NCI-H82 treated with DMSO at 0.1 percent for 48 hours (cell line): ENCODE results near the gene SAT2.
A peak's percentile ranks its signal among the peaks of the same experiment; 100 is the strongest.
"Not testable (repeated sequence)": the region's sequence is repeated elsewhere in the genome, so short reads cannot be mapped to it uniquely, and the experiment has no call there.

Experiments
- DNase-seq: peaks from one replicate; lab custom pipeline; 2025; ENCODE audit not compliant: unreplicated experiment; lab: John Stamatoyannopoulos, UW

The SAT2 gene

DNA sequence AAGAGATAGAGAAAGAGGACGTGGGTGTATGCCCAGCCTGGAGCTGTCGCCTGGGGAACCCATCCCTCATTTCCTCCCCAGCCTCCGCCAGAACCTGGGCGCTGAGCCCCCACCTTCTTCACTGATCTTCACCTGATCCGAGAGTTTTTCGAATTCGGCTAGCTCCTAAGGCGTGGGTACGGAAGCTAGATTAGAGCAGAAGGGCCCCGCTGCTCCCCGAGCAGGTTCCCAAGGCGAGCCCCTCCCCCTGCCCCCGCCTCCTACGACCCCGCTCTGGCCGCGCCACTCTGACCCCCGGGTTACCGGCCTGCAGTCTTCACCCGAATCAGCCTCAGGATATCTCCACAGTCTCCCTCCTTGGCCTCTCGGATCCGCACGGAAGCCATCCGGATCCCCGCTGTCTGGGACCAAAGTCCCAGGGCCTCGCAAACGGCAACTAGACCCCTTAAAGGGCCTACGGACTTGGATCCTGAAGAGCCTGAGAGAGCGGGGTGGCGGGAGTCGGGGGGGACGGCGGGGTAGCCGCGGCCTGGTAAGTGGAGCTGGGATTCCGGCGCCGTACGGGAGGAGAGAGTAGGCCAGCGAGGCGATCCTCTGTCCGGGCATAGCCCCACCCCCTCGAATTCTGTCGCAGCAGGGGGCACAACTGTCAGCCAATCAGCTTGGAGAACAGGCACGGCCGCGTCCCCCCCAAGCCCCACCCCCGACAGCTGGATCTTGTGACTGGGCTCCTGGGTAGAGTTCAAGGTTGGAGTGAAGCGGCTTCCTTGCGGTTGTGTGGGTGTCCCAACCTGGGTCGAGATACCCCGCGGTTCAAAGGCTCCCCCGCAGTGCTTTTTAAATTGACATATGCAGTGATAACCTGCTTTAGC is at the start of gene SAT2:
SAT2 (minus strand) TSS at position 572 of the 872 bp plus-strand sequence; CDS start at position 386, 186 bp downstream.
- DNase-seq, result peak; percentile 93

DNA sequence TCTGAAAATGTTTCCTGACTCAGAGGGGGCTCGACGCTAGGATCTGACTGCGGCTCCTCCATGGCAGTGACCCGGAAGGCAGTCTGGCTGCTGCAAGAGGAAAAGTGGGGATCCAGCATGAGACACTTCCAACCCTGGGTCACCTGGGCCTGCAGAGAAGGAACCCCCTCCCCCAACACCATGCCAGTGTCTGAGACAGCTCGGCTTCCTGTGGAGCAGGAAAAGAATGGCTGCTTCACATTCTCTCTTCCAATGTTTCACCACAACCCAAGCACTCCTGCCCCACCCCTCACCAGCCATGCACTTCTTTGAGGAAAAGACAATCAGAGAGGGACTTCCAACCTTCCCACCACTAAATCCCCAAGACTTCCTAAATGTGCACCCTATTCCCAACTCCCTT is 48.9 kb upstream of the SAT2 start:
- no peak for DNase-seq

DNA sequence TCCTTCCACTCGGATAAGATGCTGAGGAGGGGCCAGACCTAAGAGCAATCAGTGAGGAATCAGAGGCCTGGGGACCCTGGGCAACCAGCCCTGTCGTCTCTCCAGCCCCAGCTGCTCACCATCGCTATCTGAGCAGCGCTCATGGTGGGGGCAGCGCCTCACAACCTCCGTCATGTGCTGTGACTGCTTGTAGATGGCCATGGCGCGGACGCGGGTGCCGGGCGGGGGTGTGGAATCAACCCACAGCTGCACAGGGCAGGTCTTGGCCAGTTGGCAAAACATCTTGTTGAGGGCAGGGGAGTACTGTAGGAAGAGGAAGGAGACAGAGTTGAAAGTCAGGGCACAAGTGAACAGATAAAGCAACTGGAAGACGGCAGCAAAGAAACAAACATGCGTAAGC is 47.3 kb upstream of the SAT2 start:
- no peak for DNase-seq

DNA sequence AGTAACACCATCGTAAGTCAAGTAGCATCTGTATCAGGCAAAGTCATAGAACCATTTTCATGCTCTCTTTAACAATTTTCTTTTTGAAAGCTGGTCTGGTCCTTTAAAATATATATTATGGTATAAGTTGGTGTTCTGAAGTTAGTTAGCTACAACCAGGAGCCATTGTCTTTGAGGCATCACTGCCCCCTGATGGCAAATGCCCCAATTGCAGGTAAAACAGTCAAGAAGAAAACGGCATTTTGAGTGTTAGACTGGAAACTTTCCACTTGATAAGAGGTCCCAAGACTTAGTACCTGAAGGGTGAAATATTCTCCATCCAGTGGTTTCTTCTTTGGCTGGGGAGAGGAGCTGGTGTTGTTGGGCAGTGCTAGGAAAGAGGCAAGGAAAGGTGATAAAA is 45.6 kb upstream of the SAT2 start:
- DNase-seq, result no peak

DNA sequence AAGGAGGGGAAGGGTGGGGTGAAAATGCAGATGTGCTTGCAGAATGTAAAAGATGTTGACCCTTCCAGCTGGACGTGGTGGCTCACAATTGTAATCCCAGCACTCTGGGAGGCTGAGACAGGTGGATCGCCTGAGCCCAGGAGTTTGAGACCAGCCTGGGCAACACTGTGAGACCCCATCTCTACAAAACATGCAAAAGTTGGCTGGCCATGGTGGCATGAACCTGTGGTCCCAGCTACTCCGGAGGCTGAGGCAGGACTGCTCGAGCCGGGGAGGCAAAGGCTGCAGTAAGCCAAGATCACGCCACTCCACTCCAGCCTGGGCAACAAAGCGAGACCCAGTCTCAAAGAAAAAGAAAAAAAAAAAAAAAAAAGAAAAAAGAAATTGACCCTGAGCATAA is 40.9 kb upstream of the SAT2 start:
- DNase-seq, result no peak

DNA sequence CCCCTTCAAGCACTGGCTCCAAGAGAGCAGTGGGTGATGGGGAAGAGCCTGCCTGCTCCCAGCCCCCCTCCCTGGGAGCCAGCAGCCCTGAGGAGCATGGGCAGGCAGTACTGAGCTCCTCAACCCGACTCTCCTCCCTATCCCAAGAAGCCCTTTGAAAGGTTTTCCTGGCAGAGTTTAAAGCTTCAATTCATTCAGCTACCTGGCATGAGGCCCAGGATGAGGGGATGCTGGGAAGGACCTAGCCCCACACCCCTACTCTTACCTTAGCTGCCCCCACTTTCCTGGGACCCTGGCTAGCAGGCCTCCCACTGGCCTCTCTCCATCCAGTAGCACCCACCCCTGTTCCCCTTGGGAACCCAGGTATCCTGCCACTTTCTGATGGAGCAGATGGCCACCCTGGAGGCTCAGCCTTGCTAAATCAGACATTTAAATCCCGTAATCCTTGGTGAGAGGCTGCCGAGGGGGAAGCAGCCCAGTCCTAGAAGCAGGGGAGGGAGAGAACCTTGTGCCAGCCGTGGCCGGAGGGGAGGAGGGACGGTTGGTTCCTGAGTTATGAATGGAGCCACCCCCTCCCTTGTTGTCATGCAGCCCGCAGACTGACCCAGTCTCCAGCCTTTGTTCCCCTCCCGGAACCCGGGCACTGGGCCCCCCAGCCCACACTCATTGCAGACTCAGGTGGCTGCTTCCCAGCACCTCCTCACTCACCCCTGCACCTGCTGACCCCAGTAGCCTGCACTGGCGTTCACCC is 40.2 kb upstream of the SAT2 start:
- peak; percentile 95 for DNase-seq

DNA sequence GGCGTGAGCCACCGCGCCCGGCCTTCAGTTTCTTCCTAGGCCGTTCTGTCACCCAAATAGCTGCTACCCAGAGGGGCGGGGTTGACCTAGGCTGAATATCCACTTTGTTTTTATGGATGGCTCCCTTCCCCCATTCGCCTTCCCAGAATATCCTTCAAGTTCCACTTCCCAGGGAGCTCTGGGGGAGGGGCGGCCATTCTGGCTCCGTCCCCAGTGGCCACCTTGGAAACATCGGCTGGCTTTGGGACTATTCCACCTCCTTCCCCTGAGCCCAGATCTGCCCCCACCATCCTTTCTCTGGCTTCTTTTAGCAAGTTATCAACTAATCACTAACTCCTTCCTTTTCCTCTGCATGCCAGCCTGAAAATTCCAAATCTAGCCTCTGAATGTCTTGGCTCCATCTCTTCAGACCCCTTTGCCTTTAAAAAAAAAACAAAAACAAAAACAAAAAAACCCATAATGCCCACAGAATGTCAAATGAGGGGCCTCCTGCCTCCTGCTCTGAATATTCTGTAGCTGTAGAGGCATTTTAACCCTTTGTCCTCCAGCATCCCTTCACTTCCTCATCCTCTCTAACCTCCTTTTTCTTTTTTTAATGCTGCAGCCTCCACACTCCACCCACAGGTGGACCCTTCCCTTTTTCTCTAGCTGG is 29.5 kb upstream of the SAT2 start:
- DNase-seq, result peak; percentile 64

DNA sequence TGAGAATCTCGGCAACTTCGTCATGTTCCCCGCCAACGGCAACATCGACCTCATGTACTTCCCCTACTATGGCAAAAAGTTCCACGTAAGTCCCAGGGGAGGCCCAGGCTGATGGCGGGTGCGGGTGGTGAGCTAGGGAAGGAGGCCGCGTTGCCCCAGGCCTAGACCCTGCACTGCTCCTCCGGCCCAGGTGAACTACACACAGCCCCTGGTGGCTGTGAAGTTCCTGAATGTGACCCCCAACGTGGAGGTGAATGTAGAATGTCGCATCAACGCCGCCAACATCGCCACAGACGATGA is 27.9 kb upstream of the SAT2 start:
- no peak for DNase-seq

DNA sequence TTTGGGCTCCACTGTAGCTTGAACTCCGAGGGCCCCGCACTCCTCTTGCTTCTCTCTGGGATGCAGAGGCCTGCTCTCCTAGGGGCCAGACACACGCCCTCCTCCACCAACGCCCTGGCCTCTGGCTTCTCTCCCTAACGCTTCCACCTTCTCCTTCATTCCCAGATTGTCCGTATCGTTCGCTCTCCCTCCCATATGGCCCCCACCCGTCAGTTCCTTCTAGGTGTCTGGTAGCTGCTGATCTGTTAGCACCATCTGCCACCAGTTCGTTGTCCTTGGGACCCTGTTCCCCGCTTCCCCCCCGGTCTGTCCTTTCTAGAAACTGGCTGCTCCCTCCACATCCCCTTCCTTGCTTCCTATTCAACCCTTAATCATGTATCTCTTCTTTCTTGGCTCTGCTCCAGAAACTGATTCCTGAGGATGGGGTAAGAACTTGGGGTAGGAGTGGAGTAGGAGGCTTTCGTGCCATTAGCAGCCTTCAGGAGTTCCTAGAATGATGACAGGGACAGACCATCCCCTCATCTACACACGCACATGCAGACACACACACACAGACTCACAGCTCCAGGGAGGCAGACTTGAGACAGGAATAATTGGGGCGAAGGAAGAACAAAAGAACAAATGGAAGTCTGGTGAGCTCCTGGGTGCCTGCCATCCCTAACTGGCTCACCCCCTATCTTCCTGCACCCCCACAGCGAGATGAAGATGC is 27.4 kb upstream of the SAT2 start:
- DNase-seq, result peak; percentile 41

DNA sequence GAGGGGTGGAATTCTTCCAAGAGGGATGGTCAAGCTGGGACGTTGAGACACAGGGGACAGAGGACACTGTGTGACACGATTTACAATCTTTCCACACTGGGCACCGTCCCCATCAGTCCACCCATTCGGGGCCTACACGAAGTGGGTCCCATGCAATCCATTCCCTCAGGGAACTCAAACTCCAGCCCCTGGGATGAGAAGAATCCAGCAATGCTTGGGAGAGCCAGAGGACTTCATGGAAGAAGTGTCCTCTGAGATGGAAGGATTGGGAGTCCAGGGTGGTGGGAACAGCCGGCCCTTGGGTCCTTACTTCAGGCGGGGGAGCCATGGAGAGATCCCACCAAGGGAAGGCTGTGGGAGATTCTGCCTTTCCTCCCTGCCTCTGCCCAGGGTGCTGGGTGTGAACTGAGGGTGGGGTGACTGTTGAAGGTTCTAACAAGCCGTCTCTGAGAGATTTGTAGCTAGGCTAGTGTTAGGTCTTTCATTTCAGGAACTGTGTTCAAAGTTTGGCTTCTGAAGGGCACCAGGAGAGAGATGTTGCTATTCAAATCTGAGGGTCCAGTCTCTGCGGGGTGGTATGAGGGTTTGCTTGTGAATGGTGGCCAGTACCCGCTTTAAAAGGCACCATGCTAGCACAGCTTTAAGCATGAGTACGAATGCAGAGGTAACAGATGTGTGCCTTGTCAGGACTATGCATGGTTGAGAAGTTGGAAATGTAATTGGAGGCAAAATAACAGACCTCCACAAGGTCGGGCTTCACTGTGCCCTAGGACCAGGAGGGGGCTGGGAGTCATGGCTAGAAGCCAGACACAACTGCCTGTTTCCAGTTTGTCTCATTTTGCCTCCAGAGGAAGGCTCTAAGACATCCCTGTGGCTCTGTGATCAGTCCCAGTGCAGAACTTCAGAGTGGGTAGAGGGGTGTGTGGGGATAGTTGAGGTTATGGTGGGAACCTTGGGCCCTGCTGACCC is 25.1 kb upstream of the SAT2 start:
- DNase-seq, result no peak

DNA sequence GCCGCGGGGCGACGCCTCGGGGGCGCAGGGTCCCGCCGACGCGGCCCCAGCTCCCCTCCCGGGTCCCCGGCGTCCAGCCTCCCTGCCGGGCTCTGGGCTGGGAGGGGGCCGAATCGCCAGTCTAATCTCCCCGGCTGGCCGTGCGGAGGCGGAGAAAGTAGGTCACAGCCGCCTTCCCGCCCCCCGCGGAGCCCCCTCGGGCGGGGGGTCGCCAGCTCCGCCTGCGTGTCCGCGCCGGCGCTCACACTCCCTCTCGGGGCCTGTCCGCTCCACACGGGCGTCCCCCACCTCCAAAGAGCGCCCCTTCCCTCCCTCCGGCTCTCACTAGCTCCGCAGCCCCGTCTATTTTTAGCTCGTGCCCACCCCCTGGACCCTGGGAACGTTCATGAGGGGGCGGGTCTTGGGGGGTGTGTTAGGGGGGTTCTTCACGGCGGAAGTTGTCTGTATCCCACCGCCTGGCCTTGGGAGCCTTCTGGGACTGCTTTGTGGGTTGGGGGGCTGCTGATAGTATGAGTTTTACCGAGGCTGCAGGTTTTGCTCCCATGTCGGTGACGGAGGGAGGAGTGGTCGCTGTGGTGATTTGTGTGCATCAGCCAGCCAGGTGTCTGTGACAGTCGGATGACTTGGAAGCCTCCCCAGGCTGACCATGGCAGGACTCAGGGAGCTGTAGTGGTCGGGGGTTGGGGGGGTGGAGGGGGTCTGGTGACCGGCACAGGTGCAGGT is 24.2 kb upstream of the SAT2 start:
- no peak for DNase-seq

DNA sequence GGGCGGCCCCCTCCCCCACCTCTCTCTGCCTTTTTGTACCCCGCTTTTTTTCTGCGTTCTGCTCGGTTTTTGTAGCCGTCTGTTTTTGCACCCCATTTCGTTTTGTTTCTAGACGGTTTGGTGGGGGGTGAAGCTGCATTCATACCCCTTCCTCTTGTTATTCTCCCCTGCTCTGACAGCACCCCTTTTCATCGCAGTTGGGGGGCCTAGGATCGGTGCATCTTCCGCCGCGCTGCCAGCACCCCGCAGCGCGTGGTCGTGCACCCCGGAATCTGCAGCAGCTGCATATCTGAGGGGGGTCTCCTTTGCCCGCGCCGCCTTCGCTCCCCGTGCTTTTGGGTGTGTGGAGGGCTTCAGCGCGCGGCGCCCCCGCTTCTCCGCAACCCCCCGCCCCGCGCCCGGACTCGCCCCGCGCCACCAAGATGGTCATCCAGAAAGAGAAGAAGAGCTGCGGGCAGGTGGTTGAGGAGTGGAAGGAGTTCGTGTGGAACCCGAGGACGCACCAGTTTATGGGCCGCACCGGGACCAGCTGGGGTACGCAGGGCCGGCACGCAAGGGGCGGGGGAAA is 23.6 kb upstream of the SAT2 start:
- no peak for DNase-seq

DNA sequence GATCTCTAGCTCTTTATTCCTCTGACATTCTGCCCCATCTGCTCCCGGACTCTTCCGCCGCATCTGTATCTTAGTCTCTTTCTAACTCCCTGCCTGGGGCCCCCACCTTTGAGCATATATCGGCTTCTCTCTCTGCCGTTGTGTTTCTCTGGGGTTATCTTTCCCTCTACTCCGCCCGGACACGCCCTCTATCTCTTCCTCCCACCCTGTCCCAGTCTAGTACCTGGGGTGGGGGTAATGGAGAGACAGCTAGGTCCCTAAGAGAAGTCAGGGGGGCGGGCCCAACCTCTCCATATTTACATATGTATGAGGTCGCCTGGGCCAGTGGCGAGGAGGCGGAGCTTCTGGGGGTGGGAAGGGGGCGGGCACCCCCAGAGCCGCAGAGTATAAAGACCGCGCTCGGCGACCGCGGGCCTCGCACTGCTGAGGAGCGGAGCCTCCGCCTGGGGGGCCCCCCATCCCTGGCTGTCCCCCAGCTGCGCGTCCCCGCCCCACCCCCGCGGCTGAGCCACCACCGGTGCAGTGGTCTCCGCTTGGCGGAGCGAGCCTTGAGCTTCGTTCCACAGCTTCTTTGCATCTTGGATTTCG is 23.0 kb upstream of the SAT2 start, which contains the start of gene ATP1B2:
ATP1B2 (plus strand) TSS at position 418 of the 588 bp plus-strand sequence. CDS start 593 bp downstream, outside the sequence.
- peak; percentile 98 for DNase-seq

DNA sequence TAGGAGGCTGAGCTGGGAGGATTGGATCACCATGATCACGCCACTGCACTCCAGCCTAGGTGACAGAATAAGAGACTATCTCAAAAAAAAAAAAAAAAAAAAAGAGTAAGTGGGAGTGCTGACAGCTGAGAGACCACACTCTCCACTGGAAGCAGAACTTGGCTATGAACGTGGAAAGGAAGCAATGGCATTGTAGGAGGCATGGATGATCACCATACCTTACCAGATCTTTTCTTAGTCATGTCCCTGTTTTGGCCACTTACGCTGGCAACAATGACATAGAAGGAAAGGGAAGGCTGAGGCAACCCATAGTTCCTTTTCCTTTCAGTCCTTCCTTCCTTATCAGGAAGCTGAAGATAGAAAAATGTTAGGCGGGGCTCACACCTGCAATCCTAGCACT is 19.4 kb upstream of the SAT2 start:
- no peak for DNase-seq

DNA sequence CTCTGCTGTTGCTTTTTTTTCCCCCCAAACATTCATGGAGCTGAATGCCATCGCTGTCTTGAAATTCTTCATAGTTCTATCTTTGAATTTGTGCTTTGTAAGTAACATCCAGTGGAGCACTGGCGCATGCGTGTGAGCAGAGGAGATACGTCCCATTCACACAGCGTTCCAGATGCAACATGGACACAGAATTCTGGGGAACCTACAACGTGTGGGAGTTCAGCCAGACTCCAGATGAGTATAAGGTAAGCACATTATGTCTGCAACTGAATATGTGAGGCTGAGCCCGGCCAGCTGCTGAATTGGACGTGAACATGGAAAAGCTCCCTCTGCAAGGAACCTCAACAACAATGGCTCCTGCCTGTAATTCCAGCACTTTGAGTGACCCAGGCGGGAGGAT is 18.8 kb upstream of the SAT2 start:
- no peak for DNase-seq

DNA sequence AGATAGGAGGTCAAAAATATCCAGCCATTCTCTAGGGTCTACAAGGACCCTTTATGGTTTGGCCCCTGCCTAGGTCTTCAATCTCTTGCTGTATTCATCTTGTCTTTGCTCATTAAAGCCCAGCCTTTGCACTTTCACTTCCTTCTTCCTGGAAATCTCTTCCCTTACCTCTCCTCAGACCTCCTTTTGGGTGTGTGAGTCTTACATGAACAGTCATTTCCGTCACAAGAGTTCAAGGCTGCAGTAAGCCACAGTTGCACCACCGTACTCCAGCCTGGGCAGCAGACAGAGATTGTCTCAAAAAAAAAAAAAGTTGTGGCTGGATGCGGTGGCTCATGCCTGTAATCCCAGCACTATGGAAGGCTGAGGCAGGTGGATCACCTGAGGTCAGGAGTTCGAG is 17.2 kb upstream of the SAT2 start:
- DNase-seq, result no peak

DNA sequence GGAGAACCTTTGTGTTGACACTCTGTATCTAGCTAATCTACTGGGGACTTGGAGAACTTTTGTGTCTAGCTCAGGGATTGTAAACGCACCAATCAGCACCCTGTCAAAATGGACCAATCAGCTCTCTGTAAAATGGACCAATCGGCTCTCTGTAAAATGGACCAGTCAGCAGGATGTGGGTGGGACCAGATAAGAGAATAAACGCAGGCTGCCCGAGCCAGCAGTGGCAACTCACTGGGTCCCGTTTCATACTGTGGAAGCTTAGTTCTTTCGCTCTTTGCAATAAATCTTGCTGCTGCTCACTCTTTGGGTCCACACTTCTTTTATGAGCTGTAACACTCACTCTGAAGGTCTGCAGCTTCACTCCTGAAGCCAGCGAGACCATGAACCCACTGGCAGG is 14.0 kb upstream of the SAT2 start:
- not testable (repeated sequence) for DNase-seq

DNA sequence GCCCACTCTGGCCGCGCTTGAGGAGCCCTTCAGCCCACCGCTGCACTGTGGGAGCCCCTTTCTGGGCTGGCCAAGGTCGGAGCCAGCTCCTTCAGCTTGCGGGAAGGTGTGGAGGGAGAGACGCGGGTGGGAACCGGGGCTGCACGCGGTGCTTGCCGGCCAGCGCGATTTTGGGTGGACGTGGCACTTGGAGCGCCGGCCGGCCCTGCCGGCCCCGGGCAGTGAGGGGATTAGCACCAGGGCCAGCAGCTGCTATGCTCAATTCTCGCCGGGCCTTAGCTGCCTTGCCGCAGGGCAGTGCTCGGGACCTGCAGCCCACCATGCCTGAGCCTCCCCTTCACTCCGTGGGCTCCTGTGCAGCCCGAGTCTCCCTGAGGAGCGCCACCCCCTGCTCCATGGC is 13.2 kb upstream of the SAT2 start:
- DNase-seq, result no peak

DNA sequence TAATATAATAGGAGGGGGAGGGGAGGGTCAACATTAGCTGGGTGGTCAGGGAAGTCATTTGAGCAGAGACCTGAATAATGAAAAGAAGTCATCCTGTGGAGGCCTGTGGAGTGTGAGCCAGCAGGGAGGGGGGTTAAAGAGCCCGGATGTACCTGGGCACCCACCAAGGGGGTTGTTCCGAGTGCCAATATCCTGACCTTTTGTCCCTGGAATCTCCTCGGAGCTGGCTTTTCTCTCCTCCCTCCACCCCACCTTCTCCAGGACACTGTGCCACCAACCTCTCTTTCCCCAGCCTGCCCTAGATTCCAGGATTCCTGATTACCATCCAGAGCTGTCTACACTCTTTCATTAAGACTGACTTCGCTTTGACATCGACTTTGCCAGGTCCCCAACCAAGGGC is 8.5 kb upstream of the SAT2 start:
- DNase-seq, result no peak
